OCI-M2 (cell line): Measurements from ENCODE around the gene CAPN6.

ENCODE experiments used
- DNase-seq: peaks from one replicate; lab custom pipeline; 2025; ENCODE audit not compliant: unreplicated experiment; lab: John Stamatoyannopoulos, UW

The CAPN6 gene

GRCh38 chrX:111270339-111270738 is at the start of gene CAPN6:
TSS of gene CAPN6 (minus strand) at chrX:111270483. CDS start at chrX:111263936, 6,547 bp downstream.
- DNase-seq = no peak

GRCh38 chrX:111319451-111319850 is 49.2 kb upstream of the CAPN6 start:
- no peak for DNase-seq

- DNase-seq = no peak
These were observed 48.6 kb upstream of the CAPN6 start for GRCh38 chrX:111318901-111319300.

- no peak for DNase-seq
These were observed 38.8 kb upstream of the CAPN6 start for GRCh38 chrX:111309083-111309482.

GRCh38 chrX:111308039-111308438 is 37.8 kb upstream of the CAPN6 start:
- DNase-seq = no peak

- DNase-seq = no peak
These were observed 32.0 kb upstream of the CAPN6 start for GRCh38 chrX:111302284-111302683.

- DNase-seq = no peak
These were observed 18.6 kb upstream of the CAPN6 start for GRCh38 chrX:111288841-111289240.

GRCh38 chrX:111284631-111285293 is 14.5 kb upstream of the CAPN6 start:
- no peak for DNase-seq

- DNase-seq = no peak
These were observed 13.2 kb upstream of the CAPN6 start for GRCh38 chrX:111283446-111283845.

- no peak for DNase-seq
These were observed 12.7 kb upstream of the CAPN6 start for GRCh38 chrX:111282991-111283390.

- no peak for DNase-seq
These were observed 11.9 kb upstream of the CAPN6 start for GRCh38 chrX:111282139-111282538.

- no peak for DNase-seq
These were observed 1.8 kb downstream of the CAPN6 start for GRCh38 chrX:111268506-111268905.

- no peak for DNase-seq
These were observed 4.8 kb downstream of the CAPN6 start for GRCh38 chrX:111265486-111265885.

GRCh38 chrX:111264385-111264784 is 5.9 kb downstream of the CAPN6 start:
- no peak for DNase-seq

GRCh38 chrX:111262086-111262485 is 8.2 kb downstream of the CAPN6 start:
- no peak for DNase-seq

- DNase-seq = no peak
These were observed 9.8 kb downstream of the CAPN6 start for GRCh38 chrX:111260451-111260850.

- DNase-seq = no peak
These were observed 10.7 kb downstream of the CAPN6 start for GRCh38 chrX:111259559-111259958.

GRCh38 chrX:111257733-111258132 is 12.6 kb downstream of the CAPN6 start:
- DNase-seq = no peak

GRCh38 chrX:111254896-111255693 is 15.2 kb downstream of the CAPN6 start:
- no peak for DNase-seq

GRCh38 chrX:111244235-111244750 is 26.0 kb downstream of the CAPN6 start:
- no peak for DNase-seq

GRCh38 chrX:111216293-111216801 is 53.9 kb downstream of the CAPN6 start:
- DNase-seq = no peak

GRCh38 chrX:111207851-111208250 is 62.4 kb downstream of the CAPN6 start:
- DNase-seq = no peak
